GM10266 (cell line): Measurements from ENCODE around the gene DPEP2NB.
"Not testable (repeated sequence)": the region's sequence is repeated elsewhere in the genome, so short reads cannot be mapped to it uniquely, and the experiment has no call there.

Experiments
- DNase-seq: peaks from one replicate; pipeline ENCODE4 v3.0.0; 2012; ENCODE audit errors: extremely low spot score
- CTCF ChIP-seq: IDR thresholded peaks from 2 replicates; pipeline ENCODE4 v1.5.1; 2012; ENCODE audit warnings: mild to moderate bottlenecking, low read depth; ENCODE audit not compliant: control insufficient read depth, insufficient read depth; ENCODE audit errors: missing control alignments

The DPEP2NB gene

GRCh38 chr16:68009157-68009735 is 6.5 kb downstream of the DPEP2NB start:
- no peak for TF ChIP-seq CTCF
- DNase-seq = no peak

GRCh38 chr16:68005786-68006286 is 9.9 kb downstream of the DPEP2NB start:
- no peak for DNase-seq
- TF ChIP-seq CTCF = no peak

DNA sequence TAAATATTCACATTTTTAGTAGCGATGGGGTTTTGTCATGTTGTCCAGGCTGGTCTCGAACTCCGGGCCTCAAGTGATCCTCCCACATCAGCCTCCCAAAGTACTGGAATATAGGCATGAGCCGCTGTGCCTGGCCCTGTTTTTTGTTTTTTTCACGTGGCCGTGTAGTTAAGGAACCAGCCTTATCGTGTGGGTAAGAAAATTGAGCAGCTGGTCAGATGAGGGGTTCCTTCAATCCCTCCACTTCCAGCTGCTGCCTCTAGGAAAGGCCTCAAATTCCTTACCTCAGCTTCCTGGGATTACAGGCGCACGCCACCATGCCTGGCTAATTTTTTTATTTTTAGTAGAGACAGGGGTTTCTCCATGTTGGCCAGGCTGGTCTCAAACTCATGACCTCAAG is 10.5 kb downstream of the DPEP2NB start:
- no peak for DNase-seq
- no peak for TF ChIP-seq CTCF

DNA sequence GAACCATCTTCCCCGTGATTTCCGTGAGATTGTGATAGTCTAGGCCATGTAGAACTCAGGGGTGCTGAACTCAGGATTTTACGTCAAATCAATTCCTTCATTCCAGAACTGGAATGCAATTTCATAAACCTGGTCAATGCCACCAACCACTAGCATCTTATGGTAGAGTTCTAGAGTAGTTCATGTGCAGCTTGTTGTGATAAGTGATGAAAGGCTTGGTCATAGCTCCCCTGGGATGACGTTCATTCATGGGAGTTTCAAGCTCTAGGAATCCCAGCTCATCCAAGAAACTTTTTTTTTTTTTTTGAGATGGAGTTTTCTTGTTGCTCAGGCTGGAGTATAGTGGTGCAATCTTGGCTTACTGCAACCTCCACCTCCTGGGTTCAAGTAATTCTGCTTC is 12.7 kb downstream of the DPEP2NB start:
- DNase-seq = no peak
- no peak for TF ChIP-seq CTCF

DNA sequence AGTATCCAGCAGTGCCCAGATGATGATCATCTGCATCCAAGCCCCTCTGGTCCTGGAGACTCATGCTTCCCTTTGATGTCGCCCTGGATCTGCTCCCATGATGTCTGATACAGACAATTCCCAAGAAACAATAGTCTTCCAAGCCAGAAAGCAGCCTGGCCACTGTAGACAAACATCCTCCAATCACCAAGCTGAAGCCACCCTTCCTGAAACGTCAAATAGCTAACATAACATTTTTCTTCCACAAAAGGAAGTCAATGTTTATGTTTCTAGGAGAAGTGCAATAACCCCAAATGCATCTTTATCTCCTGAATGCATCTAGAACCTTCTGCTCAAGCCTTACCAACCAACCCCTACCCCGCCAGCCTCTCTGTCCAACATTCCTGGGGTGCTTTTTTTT is 15.3 kb downstream of the DPEP2NB start:
- TF ChIP-seq CTCF = no peak
- no peak for DNase-seq

GRCh38 chr16:67999985-68000384 is 15.7 kb downstream of the DPEP2NB start:
- no peak for DNase-seq

GRCh38 chr16:67998779-67999688 is 16.7 kb downstream of the DPEP2NB start, which contains the start of gene DPEP2:
DPEP2 (minus strand) TSS chr16:67999484; CDS start chr16:67993212, 6,272 bp downstream.
- DNase-seq = not testable (repeated sequence)

More at GRCh38 chr16:67999985-68000384, 15.7 kb downstream of the DPEP2NB start:
- TF ChIP-seq CTCF = no peak

DNA sequence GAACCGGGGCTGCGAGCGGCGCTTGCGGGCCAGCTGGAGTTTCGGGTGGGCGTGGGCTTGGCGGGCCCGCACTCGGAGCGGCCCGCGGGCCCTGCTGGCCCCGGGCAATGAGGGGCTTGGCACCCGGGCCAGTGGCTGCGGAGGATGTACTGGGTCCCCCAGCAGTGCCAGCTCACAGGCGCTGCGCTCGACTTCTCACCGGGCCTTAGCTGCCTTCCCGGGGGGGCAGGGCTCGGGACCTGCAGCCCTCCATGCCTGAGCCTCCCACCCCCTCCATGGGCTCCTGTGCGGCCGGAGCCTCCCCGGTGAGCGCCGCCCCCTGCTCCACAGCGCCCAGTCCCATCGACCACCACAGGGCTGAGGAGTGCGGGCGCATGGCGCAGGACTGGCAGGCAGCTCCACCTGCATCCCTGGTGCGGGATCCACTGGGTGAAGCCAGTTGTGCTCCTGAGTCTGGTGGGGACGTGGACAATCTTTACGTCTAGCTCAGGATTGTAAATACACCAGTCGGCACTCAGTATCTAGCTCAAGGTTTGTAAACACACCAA is 17.4 kb downstream of the DPEP2NB start:
- DNase-seq = not testable (repeated sequence)
